Cardiac atrium fibroblast (primary cell): ENCODE results near the gene MTRFR. TPM values are rescaled to one million over a fixed set of nuclear protein-coding genes. Genes with fewer than 3 reads are reported as not detected.

Experiments
- total RNA-seq: library from RNA; depleted of rRNA; stranded (reverse); fragments of >200 nt; gene quantifications from 2 replicates; pipeline ENCODE4 v1.2.3, GENCODE V29; 2015

MTRFR gene
- 8.1 and 9.6 TPM in 2 replicates for total RNA-seq

DNA sequence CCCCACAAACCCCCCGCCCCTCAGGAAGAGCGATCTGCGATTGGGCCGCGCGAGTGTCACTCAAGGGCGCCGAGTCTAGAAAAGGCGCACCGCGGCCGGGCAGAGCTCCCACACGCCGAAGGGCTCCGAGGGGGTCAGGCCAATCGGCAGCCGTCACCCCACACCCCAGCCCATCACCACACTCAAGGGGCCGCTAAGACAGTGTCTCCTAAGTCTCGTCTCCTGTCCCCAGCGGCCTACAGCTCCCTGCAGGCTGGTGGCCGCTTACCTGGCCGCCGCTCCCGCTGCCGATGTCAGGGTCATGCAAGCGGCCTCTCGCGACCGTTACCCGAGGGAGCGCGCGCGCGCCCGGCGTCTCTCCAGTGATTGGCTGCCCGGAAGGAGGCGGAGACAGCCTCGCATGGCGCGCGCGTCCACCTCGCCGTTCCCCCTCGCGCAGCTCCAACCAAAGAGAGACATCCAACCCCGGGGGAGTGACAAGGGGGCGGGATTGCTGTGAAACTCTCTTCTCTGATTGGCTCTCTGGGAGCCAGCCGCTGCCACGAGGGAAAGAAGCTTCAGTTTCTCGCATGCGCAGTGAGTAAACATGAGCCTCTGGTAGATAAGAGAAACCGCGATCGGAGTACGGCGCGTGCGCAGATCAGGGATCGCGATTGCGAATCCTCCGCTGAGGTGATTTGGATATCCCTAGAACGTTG lies at the start of gene MTRFR, which contains the start of gene MPHOSPH9:
Gene MTRFR, plus strand, starts transcription at position 630 of the 698 bp plus-strand sequence. CDS start 20,239 bp downstream, outside the sequence.
Gene MPHOSPH9, minus strand, starts transcription at position 335 of the 698 bp plus-strand sequence. CDS start 2,777 bp downstream, outside the sequence.

Other genes starting within 250 kb of the MTRFR start
- 1.8 and 2.5 TPM in 2 replicates for gene PITPNM2, start 82.3 kb upstream of the MTRFR start, total RNA-seq
- 12.6 and 25.5 TPM in 2 replicates for gene MPHOSPH9, start 295 bp upstream of the MTRFR start, total RNA-seq
- 211 and 256 TPM in 2 replicates for gene CDK2AP1, start 38.4 kb downstream of the MTRFR start, total RNA-seq
- 10.8 and 17.5 TPM in 2 replicates for gene SBNO1, start 131.4 kb downstream of the MTRFR start, total RNA-seq
- gene KMT5A, start 150.7 kb downstream of the MTRFR start, total RNA-seq: 22.6 and 33.4 TPM in 2 replicates
- gene RILPL2, start 203.2 kb downstream of the MTRFR start, total RNA-seq: 4.2 and 6.5 TPM in 2 replicates
- gene SNRNP35, start 224.7 kb downstream of the MTRFR start, total RNA-seq: 4.2 and 10.4 TPM in 2 replicates